Hepatocyte (in vitro differentiated cells): Measurements from ENCODE around the gene BROX. TPM values are rescaled to one million over a fixed set of nuclear protein-coding genes. Genes with fewer than 3 reads are reported as not detected.

Source experiments
- DNase-seq: peaks from one replicate; pipeline ENCODE4 v3.0.0-alpha.2; 2016; ENCODE audit warnings: low spot score
- H2AFZ ChIP-seq: fragments of 200-600 bp; sonication (generic); 2 replicates; pipeline ENCODE4 v1.6.0; 2016; ENCODE audit warnings: antibody characterized with exemption, mild to moderate bottlenecking
- H3K27ac ChIP-seq: fragments of 200-600 bp; sonication (generic); 2 replicates; pipeline ENCODE4 v1.5.1; 2016; ENCODE audit warnings: mild to moderate bottlenecking
- H3K27me3 ChIP-seq: fragments of 200-600 bp; sonication (generic); 2 replicates; pipeline ENCODE4 v1.6.1; 2016
- H3K36me3 ChIP-seq: fragments of 200-600 bp; sonication (generic); replicated peaks from 2 replicates; pipeline ENCODE4 v1.5.1; 2016; ENCODE audit warnings: low read depth; ENCODE audit not compliant: insufficient read depth
- H3K4me1 ChIP-seq: fragments of 200-600 bp; sonication (generic); 2 replicates; pipeline ENCODE4 v1.5.1; 2016; ENCODE audit warnings: mild to moderate bottlenecking, moderate library complexity; ENCODE audit not compliant: insufficient read depth
- H3K4me2 ChIP-seq: fragments of 200-600 bp; sonication (generic); 2 replicates; pipeline ENCODE4 v1.6.0; 2016
- H3K4me3 ChIP-seq: fragments of 200-600 bp; sonication (generic); 2 replicates; pipeline ENCODE4 v1.5.1; 2016; ENCODE audit warnings: mild to moderate bottlenecking
- H3K79me2 ChIP-seq: fragments of 200-600 bp; sonication (generic); 2 replicates; pipeline ENCODE4 v1.6.0; 2017; ENCODE audit warnings: mild to moderate bottlenecking
- H3K9me2 ChIP-seq: fragments of 200-600 bp; sonication (generic); replicated peaks from 2 replicates; pipeline ENCODE4 v1.6.0; 2017; ENCODE audit warnings: mild to moderate bottlenecking; ENCODE audit not compliant: insufficient read depth
- H3K9me3 ChIP-seq: fragments of 200-600 bp; sonication (generic); 2 replicates; pipeline ENCODE4 v1.5.1; 2016; ENCODE audit warnings: low read depth, mild to moderate bottlenecking
- H4K20me1 ChIP-seq: fragments of 200-600 bp; sonication (generic); 2 replicates; pipeline ENCODE4 v1.6.0; 2016; ENCODE audit warnings: mild to moderate bottlenecking; ENCODE audit not compliant: insufficient read depth, poor library complexity, severe bottlenecking
- CTCF ChIP-seq: fragments of 200-600 bp; sonication (generic); IDR thresholded peaks from 2 replicates; pipeline ENCODE4 v1.5.1; 2016; ENCODE audit warnings: antibody characterized with exemption, mild to moderate bottlenecking; ENCODE audit not compliant: poor library complexity
- EZH2 ChIP-seq: fragments of 200-600 bp; sonication (generic); IDR thresholded peaks from 2 replicates; pipeline ENCODE4 v1.6.1; 2016; ENCODE audit warnings: antibody characterized with exemption, mild to moderate bottlenecking, borderline replicate concordance
- EZH2phosphoT487 ChIP-seq: fragments of 200-600 bp; sonication (generic); IDR thresholded peaks from one replicate; pipeline ENCODE4 v1.6.1; 2018; ENCODE audit warnings: antibody characterized with exemption, mild to moderate bottlenecking, low read depth, moderate library complexity; ENCODE audit not compliant: unreplicated experiment, severe bottlenecking
- WGBS: methylation state at CpG from one replicate; pipeline ENCODE4 v1.1.6; 2016; ENCODE audit warnings: low lambda C conversion rate; ENCODE audit errors: missing lambda C conversion rate; 5-methylcytosine and 5-hydroxymethylcytosine counted together
- polyA plus RNA-seq: library from polyadenylated mRNA; unstranded; fragments of >200 nt; fragmentation: Nextera tagmentation; extraction: Ambion mirVana; gene quantifications from 2 replicates; pipeline ENCODE4 v1.2.1, GENCODE V29; 2016
- total RNA-seq: library from RNA; depleted of rRNA; stranded (reverse); fragments of >200 nt; gene quantifications from 2 replicates; pipeline ENCODE4 v1.2.3, GENCODE V29; 2014

The BROX gene
- total and polyA plus RNA-seq, 2 experiments from 2014 or later = 19.4 to 53.8 TPM

- Histone ChIP-seq H4K20me1 (no peaks in the 10 kb centered on the region), H3K4me3 (no peak overlapping the region), H3K36me3 (no peaks in the 10 kb centered on the region), H3K9me2 (no peaks in the 10 kb centered on the region), H3K9me3 (no peaks in the 10 kb centered on the region), H3K4me2 (no peak overlapping the region), H3K79me2 (peaks cover 64% of the 10 kb centered on the region), H3K27ac (no peak overlapping the region), H3K27me3 (no peaks in the 10 kb centered on the region), H2AFZ (no peak overlapping the region), H3K4me1 (no peaks in the 10 kb centered on the region)
- no peak for DNase-seq
- WGBS = 94% methylated on average over 1 of the region's 1 CpG
- TF ChIP-seq CTCF (no peak), EZH2 (no peak), EZH2phosphoT487 (no peak)
Observed at GRCh38 chr1:222704260-222704659, 8.1 kb upstream of the BROX start.

GRCh38 chr1:222706815-222707214 is 5.5 kb upstream of the BROX start:
- Histone ChIP-seq H3K79me2 (peaks cover 83% of the 10 kb centered on the region), H3K4me3 (no peak overlapping the region), H3K4me2 (no peak overlapping the region), H4K20me1 (no peaks in the 10 kb centered on the region), H3K9me2 (no peaks in the 10 kb centered on the region), H3K36me3 (no peaks in the 10 kb centered on the region), H3K27me3 (no peaks in the 10 kb centered on the region), H2AFZ (no peak overlapping the region), H3K9me3 (no peaks in the 10 kb centered on the region), H3K27ac (no peak overlapping the region), H3K4me1 (no peaks in the 10 kb centered on the region)
- WGBS = 98% methylated on average over 4 of the region's 4 CpGs
- TF ChIP-seq CTCF (no peak), EZH2 (no peak), EZH2phosphoT487 (no peak)
- DNase-seq = no peak

DNA sequence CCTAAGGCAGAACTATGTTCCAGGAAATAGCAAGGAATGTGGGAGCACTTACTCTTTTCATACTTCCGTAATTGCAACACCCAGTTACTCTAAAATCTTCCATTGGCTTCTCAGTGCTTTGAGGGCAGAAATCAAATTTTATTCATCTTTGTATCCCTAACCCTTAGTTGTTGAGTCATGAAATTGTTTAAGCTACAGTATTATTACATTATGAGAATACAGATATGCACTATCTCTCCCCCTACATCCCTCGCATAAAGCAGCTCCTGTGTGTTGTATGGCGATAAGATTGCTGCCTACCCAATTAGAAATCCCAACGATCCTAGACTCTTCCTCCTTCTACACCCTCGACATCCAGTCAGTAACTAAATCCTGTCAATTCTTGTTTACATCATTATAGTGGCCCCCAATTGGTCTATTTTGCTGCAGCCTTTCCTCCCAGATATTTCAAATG is 2.6 kb upstream of the BROX start:
- H3K9me3 ChIP-seq = no peaks in the 10 kb centered on the region
- DNase-seq = no peak
- no peaks in the 10 kb centered on the region for H3K4me1 ChIP-seq
- no peaks in the 10 kb centered on the region for H3K36me3 ChIP-seq
- no peak overlapping the region for H2AFZ ChIP-seq
- TF ChIP-seq CTCF = no peak
- no peak for TF ChIP-seq EZH2phosphoT487
- no peak for TF ChIP-seq EZH2
- no peaks in the 10 kb centered on the region for H3K27me3 ChIP-seq
- H4K20me1 ChIP-seq = no peaks in the 10 kb centered on the region
- H3K27ac ChIP-seq = no peak overlapping the region
- 88% methylated on average over 5 of the region's 5 CpGs for WGBS
- H3K79me2 ChIP-seq = peaks cover 78% of the 10 kb centered on the region
- no peaks in the 10 kb centered on the region for H3K9me2 ChIP-seq
- H3K4me2 ChIP-seq = peak overlapping the region; percentile 94
- no peak overlapping the region for H3K4me3 ChIP-seq
